HCT116 (cell line): ENCODE data around the gene UBE2V1. TPM values are rescaled to one million over a fixed set of nuclear protein-coding genes. Genes with fewer than 3 reads are reported as not detected.
A peak's percentile ranks its signal among the peaks of the same experiment; 100 is the strongest.

Experiments
- ATAC-seq: fragments of 200-7000 bp; cut with Tn5 transposase; 2 replicates; pipeline ENCODE4 v1.9.1; 2020; ENCODE audit warnings: mild to moderate bottlenecking, moderate library complexity
- BruUV-seq: library from RNA; stranded (reverse); fragments of 400-500 nt; replicated peaks from 2 replicates; lab custom pipeline; 2021; lab: Mats Ljungman, UMichigan
- CTCF ChIA-PET: fragments of 300-600 bp; sonication (Branson Sonifier 250); formaldehyde crosslinking; loops from one replicate; lab custom pipeline; 2021; ENCODE audit warnings: antibody characterized with exemption; lab: Charles Lee
- POLR2A ChIA-PET: fragments of 300-600, 350-600 bp; sonication (Branson Sonifier 250); formaldehyde crosslinking; loops from one replicate; lab custom pipeline; 2021; ENCODE audit warnings: antibody characterized with exemption; lab: Charles Lee
- RAD21 ChIA-PET, 2 experiments: fragments of 300-600 bp; sonication (Branson Sonifier 250); formaldehyde crosslinking; loops; one replicate each; lab custom pipeline; 2023; ENCODE audit warnings: low total read pairs in 2 of 2; ENCODE audit not compliant: uncharacterized antibody in 2 of 2, unreplicated experiment in 2 of 2, low non-redundant PET in 1 of 2; lab: Charles Lee
- DNase-seq: peaks from one replicate; pipeline ENCODE4 v3.0.0-alpha.2; 2010; ENCODE audit warnings: low read depth, low spot score
- H2AFZ ChIP-seq: fragments of 200-600 bp; shearing (Covaris generic), sonication (generic); 2 replicates; pipeline ENCODE4 v1.6.1; 2017; ENCODE audit warnings: low read depth, mixed run types, mixed read lengths, antibody characterized with exemption, low read length; ENCODE audit not compliant: poor library complexity, severe bottlenecking
- H3K27ac ChIP-seq: 2 replicates; pipeline ENCODE4 v1.5.1; 2012; ENCODE audit warnings: low read depth, low read length
- H3K27me3 ChIP-seq: fragments of 200-600 bp; sonication (generic); 2 replicates; pipeline ENCODE4 v1.6.1; 2016; ENCODE audit warnings: mixed run types, low read length, mixed read lengths; ENCODE audit not compliant: insufficient read depth
- H3K36me3 ChIP-seq, 2 experiments: fragments of 200-500 bp in 1 of 2; fragments of 200-600 bp in 1 of 2; sonication (Bioruptor generic) in 1 of 2; sonication (generic) in 1 of 2; 2 replicates each; pipeline versions ENCODE4 v1.5.1 to v1.6.1; 2014 to 2016; ENCODE audit warnings: low read length in 2 of 2, inconsistent platforms in 1 of 2, mixed read lengths in 1 of 2, mixed run types in 1 of 2; ENCODE audit not compliant: insufficient read depth in 2 of 2, control insufficient read depth in 1 of 2
- H3K4me1 ChIP-seq, 2 experiments: fragments of 200-600 bp in 1 of 2; sonication (generic) in 1 of 2; 2 replicates each; pipeline versions ENCODE4 v1.5.1 to v1.6.1; 2012 to 2017; ENCODE audit warnings: low read length in 2 of 2, inconsistent platforms in 1 of 2, mild to moderate bottlenecking in 1 of 2, mixed read lengths in 1 of 2, mixed run types in 1 of 2, moderate library complexity in 1 of 2; ENCODE audit not compliant: insufficient read depth in 2 of 2, control insufficient read depth in 1 of 2
- H3K4me2 ChIP-seq: fragments of 200-600 bp; sonication (generic); 2 replicates; pipeline ENCODE4 v1.6.1; 2017; ENCODE audit warnings: mixed run types, low read length, mixed read lengths
- H3K4me3 ChIP-seq, 2 experiments: fragments of 200-600 bp in 1 of 2; sonication (generic) in 1 of 2; replicated peaks in 1 of 2; 2 replicates each; pipeline ENCODE4 v1.5.1; 2011 to 2016; ENCODE audit warnings: low read length in 2 of 2, control low read depth in 1 of 2, low read depth in 1 of 2, mild to moderate bottlenecking in 1 of 2, mixed read lengths in 1 of 2, mixed run types in 1 of 2
- H3K79me2 ChIP-seq: fragments of 200-600 bp; sonication (generic); 2 replicates; pipeline ENCODE4 v1.6.1; 2017; ENCODE audit warnings: mild to moderate bottlenecking, mixed run types, low read length, moderate library complexity, mixed read lengths; ENCODE audit not compliant: insufficient read depth
- H3K9ac ChIP-seq: fragments of 200-600 bp; sonication (generic); 2 replicates; pipeline ENCODE4 v1.6.1; 2016; ENCODE audit warnings: low read length, mixed read lengths
- H3K9me2 ChIP-seq: fragments of 200-600 bp; sonication (generic), shearing (Covaris generic); 2 replicates; pipeline ENCODE4 v1.6.1; 2017; ENCODE audit warnings: mixed run types, mild to moderate bottlenecking, moderate library complexity; ENCODE audit not compliant: insufficient read depth
- H3K9me3 ChIP-seq, 2 experiments: fragments of 200-500 bp in 1 of 2; fragments of 200-600 bp in 1 of 2; sonication (Bioruptor generic) in 1 of 2; sonication (generic) in 1 of 2; 2 replicates each; pipeline ENCODE4 v1.6.1; 2014 to 2017; ENCODE audit warnings: low read length in 2 of 2, mixed read lengths in 2 of 2, inconsistent platforms in 1 of 2, low read depth in 1 of 2, mild to moderate bottlenecking in 1 of 2, mixed run types in 1 of 2, moderate library complexity in 1 of 2; ENCODE audit not compliant: control insufficient read depth in 1 of 2, insufficient read depth in 1 of 2
- H4K20me1 ChIP-seq: fragments of 200-600 bp; sonication (generic), shearing (Covaris generic); 2 replicates; pipeline ENCODE4 v1.6.1; 2017; ENCODE audit warnings: mixed run types, mild to moderate bottlenecking, moderate library complexity; ENCODE audit not compliant: insufficient read depth
- CEBPB ChIP-seq: IDR thresholded peaks from 2 replicates; pipeline ENCODE4 v1.6.1; 2012; ENCODE audit warnings: low read depth
- EZH2 ChIP-seq: fragments of 200-600 bp; sonication (generic); IDR thresholded peaks from 2 replicates; pipeline ENCODE4 v1.6.1; 2017; ENCODE audit warnings: antibody characterized with exemption, mixed run types
- EZH2phosphoT487 ChIP-seq: fragments of 200-600 bp; IDR thresholded peaks from 2 replicates; pipeline ENCODE4 v1.6.1; 2018; ENCODE audit warnings: antibody characterized with exemption, borderline replicate concordance
- JUND ChIP-seq: IDR thresholded peaks from 2 replicates; pipeline ENCODE4 v1.6.1; 2012
- MAX ChIP-seq: IDR thresholded peaks from 2 replicates; pipeline ENCODE4 v1.6.1; 2012
- POLR2A ChIP-seq: IDR thresholded peaks from 2 replicates; pipeline ENCODE4 v1.7.0; 2011; ENCODE audit warnings: borderline replicate concordance; ENCODE audit not compliant: insufficient read depth, insufficient read length; ENCODE audit errors: extremely low read depth
- RAD21 ChIP-seq: IDR thresholded peaks from 2 replicates; pipeline ENCODE4 v1.6.1; 2012; ENCODE audit warnings: low read depth, mild to moderate bottlenecking
- SP1 ChIP-seq: IDR thresholded peaks from 2 replicates; pipeline ENCODE4 v1.6.1; 2012; ENCODE audit warnings: low read depth
- SRF ChIP-seq: IDR thresholded peaks from 2 replicates; pipeline ENCODE4 v1.6.1; 2012; ENCODE audit warnings: low read depth
- ZBTB33 ChIP-seq: IDR thresholded peaks from 2 replicates; pipeline ENCODE4 v1.6.1; 2011; ENCODE audit warnings: mild to moderate bottlenecking, low read length, moderate library complexity; ENCODE audit not compliant: insufficient replicate concordance; ENCODE audit errors: extremely low read depth
- ZNF274 ChIP-seq: fragments of 200-500 bp; sonication (Bioruptor generic); IDR thresholded peaks from 2 replicates; pipeline ENCODE4 v1.6.1; 2014; ENCODE audit warnings: mild to moderate bottlenecking, low read depth, low read length, inconsistent platforms
- intact Hi-C: fragments of 100-400 bp; cut with micrococcal nuclease; formaldehyde crosslinking; loops from 2 replicates; pipeline ENCODE4 v1.10.0; 2022
- total RNA-seq: library from RNA; stranded (reverse); gene quantifications from one replicate; pipeline ENCODE4 v1.2.1, GENCODE V29; 2021; ENCODE audit not compliant: unreplicated experiment

UBE2V1 gene
- total RNA-seq, 1 experiment from 2014 or later: 114 TPM

- no peak for TF ChIP-seq ZBTB33
- TF ChIP-seq SP1: no peak
- no peak for TF ChIP-seq CEBPB
- TF ChIP-seq JUND: no peak
- TF ChIP-seq EZH2phosphoT487: no peak
Observed at GRCh38 chr20:50153500-50154377, 40.8 kb upstream of the UBE2V1 start, which contains the start of gene PEDS1 (continued).

GRCh38 chr20:50153153-50153499 lies 40.2 kb upstream of the UBE2V1 start:
- H3K4me1 ChIP-seq: peaks cover 30 to 58% of the 10 kb centered on the region in 2 experiments
- DNase-seq (no peak), ATAC-seq (peak; percentile 0; the same call in 1 of the 2 replicates)
- H3K36me3 ChIP-seq: peaks cover 4 to 14% of the 10 kb centered on the region in 2 experiments; a peak in 3 of 4 replicates
- H3K79me2 ChIP-seq: peaks cover 53% of the 10 kb centered on the region
- H3K4me2 ChIP-seq: peak overlapping the region; percentile 89
- H3K9ac ChIP-seq: peak overlapping the region; percentile 98
- CTCF ChIA-PET: interaction anchor here (0.7 to 2.0 kb wide), 10 partner anchors 13 to 217 kb away, joined by 3 to 7 read pairs (median 4); partner anchors contain the start of gene RNF114
- no peaks in the 10 kb centered on the region for H3K9me3 ChIP-seq
- RAD21 ChIA-PET: interaction anchor here (0.7 to 1.0 kb wide), 2 partner anchors 13 to 38 kb away, joined by 3 read pairs; no protein-coding TSS in a partner anchor
- BruUV-seq: no TSS peak
- peak overlapping the region; percentile 80 to 95 for H3K4me3 ChIP-seq
- POLR2A ChIA-PET: interaction anchor here (0.9 to 2.2 kb wide), 9 partner anchors 9 to 50 kb away, joined by 3 to 11 read pairs (median 4); no protein-coding TSS in a partner anchor
- H2AFZ ChIP-seq: no peak overlapping the region
- H3K27ac ChIP-seq: peak overlapping the region; percentile 90
- intact Hi-C loops: no loop called here
- H3K9me2 ChIP-seq: no peaks in the 10 kb centered on the region
- TF ChIP-seq POLR2A (no peak), ZNF274 (no peak), RAD21 (no peak), MAX (no peak), EZH2 (no peak), SRF (no peak)
- H3K27me3 ChIP-seq: no peaks in the 10 kb centered on the region
- H4K20me1 ChIP-seq: no peaks in the 10 kb centered on the region
